SK-N-SH treated with all-trans-retinoic acid at 6 μM for 48 hours (cell line): Measurements from ENCODE around the gene TMEM87B.

ENCODE experiments used
- BACH2 ChIP-seq: fragments of 250-450 bp; sonication (Bioruptor Pico); IDR thresholded peaks from 2 replicates; pipeline ENCODE4 v1.9.0; 2021; ENCODE audit warnings: mild to moderate bottlenecking, borderline replicate concordance
- ISL1 ChIP-seq: fragments of 250-450 bp; sonication (Bioruptor Pico); IDR thresholded peaks from 2 replicates; pipeline ENCODE4 v2.1.2; 2022; ENCODE audit warnings: mild to moderate bottlenecking, moderate library complexity
- RARB ChIP-seq: fragments of 250-450 bp; sonication (Bioruptor Pico); IDR thresholded peaks from 2 replicates; pipeline ENCODE4 v1.8.0; 2021; ENCODE audit warnings: mild to moderate bottlenecking, moderate library complexity
- ZC3H10 ChIP-seq: fragments of 250-450 bp; sonication (Bioruptor Pico); IDR thresholded peaks from 2 replicates; pipeline ENCODE4 v1.5.1; 2021; ENCODE audit warnings: mild to moderate bottlenecking, moderate library complexity
- TF ChIP-seq, protein P1 (sequence below): fragments of 250-450 bp; sonication (Bioruptor Pico); IDR thresholded peaks from 2 replicates; pipeline ENCODE4 v1.8.0; 2020; ENCODE audit warnings: mild to moderate bottlenecking, moderate library complexity, borderline replicate concordance

DNA sequence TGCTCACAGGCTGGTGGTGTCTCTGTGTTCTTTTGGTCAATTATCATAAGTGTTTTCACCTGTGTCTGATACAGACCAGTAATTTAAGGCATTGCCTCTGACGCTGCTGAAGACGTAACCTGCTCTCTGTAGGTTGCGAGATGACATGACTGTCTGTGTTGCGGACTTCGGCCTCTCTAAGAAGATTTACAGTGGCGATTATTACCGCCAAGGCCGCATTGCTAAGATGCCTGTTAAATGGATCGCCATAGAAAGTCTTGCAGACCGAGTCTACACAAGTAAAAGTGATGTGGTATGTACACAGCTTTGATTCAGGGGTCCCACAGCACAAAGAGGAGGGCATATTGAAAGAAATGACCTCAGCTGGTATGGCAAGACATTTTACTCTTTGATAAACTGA is 33.8 kb upstream of the TMEM87B start:
- TF ChIP-seq ISL1 (CRISPR knock-in tag) (no peak), RARB (no peak), BACH2 (CRISPR knock-in tag) (no peak), ZC3H10 (no peak)
- TF ChIP-seq, protein P1, sequence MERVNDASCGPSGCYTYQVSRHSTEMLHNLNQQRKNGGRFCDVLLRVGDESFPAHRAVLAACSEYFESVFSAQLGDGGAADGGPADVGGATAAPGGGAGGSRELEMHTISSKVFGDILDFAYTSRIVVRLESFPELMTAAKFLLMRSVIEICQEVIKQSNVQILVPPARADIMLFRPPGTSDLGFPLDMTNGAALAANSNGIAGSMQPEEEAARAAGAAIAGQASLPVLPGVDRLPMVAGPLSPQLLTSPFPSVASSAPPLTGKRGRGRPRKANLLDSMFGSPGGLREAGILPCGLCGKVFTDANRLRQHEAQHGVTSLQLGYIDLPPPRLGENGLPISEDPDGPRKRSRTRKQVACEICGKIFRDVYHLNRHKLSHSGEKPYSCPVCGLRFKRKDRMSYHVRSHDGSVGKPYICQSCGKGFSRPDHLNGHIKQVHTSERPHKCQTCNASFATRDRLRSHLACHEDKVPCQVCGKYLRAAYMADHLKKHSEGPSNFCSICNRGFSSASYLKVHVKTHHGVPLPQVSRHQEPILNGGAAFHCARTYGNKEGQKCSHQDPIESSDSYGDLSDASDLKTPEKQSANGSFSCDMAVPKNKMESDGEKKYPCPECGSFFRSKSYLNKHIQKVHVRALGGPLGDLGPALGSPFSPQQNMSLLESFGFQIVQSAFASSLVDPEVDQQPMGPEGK (CRISPR knock-in tag): no peak
